RKO (cell line): ENCODE data around the gene MYH11.
A peak's percentile ranks its signal among the peaks of the same experiment; 100 is the strongest.

ENCODE experiments used
- DNase-seq: peaks from one replicate; pipeline ENCODE4 v3.0.0-alpha.2; 2016; ENCODE audit warnings: low spot score

MYH11 gene

GRCh38 chr16:15777533-15778203, 79.2 kb downstream of the MYH11 start:
- DNase-seq = peak; percentile 34

- DNase-seq = no peak
Measured at GRCh38 chr16:15776572-15776971, 80.3 kb downstream of the MYH11 start.

DNA sequence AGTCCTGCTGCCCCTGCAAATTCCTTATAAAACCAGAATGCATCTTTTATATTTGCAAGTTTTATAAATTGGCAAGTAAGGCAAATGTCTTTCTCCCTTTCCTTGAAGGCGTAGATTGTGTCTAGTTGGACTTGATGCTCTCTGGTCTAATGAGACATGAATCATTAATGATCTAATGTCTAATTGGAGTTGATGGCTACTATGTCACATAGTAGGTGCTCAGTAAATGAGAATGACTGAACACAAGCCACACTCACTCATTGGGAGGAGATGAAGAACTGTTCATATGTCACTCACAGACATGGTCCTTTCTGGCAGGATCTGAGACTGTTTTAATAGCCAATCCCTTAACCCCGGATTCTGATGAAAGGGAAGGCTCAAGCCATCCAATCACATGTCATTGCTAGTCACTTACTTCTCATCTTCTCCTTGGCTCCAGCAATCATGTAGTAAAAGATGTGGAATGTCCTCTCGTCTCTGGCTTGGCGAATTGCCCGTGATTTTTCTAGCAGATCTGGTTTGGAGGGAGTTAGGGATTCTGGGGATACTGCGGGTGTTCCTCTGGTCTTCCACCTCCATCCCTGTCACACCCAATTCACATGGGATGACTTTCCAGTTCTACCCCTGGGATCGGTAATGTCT, 81.0 kb downstream of the MYH11 start:
- DNase-seq = no peak

DNA sequence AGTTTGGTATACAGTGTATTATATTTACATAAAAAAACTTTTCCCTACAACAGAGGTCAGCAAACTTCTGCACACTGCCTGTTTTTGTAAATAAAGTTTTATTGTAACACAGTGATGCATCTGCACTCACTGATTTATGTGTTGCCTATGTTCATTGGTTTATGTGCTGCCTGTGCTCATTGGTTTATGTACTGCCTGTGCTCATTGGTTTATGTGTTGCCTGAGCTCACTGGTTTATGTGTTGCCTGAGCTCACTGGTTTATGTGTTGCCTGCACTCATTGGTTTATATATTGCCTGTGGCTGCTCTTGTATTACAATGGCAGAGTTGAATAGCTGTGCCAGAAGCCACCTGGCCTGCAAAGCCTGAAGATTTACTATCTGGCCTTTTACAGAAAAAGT, 81.6 kb downstream of the MYH11 start:
- peak; percentile 57 for DNase-seq

DNA sequence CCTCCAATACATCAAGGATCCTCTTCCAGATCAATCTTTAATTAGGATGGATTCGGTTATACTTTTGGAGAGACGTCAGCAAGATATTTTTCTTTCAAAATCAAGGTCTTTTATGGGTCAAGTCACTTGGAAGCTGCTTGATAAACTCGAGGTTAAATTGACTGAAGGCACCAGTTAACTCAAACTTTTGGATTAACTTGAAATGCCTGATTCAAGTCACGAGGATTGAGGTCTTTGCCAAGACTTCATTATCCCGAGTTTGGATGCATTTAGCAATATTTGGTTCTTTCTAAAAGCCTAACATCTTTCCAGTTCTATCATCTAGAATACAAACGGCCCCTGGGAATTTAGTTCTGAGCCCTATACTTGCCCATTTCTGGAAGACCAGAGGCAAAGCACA, 82.9 kb downstream of the MYH11 start:
- no peak for DNase-seq

- DNase-seq = no peak
Measured at GRCh38 chr16:15772579-15773293, 84.1 kb downstream of the MYH11 start.

DNA sequence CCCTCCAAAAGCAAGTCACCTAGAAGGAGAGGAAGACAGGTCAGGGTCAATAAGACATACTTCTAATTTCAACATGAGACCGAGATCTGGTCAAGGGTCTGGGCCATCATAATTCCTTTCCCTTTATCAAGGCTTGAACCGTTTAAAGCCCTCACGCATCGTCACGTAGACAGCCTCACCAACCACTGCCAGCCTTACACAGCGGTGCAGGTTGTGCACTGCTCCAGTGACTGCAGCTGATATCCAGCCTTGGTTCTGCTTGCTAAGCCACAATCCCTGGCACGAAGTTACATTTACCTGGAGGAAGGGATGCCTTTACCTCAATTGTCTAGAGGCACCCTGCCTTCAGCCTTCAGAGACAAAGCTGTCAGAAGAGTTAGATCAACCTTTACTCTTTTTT, 85.1 kb downstream of the MYH11 start:
- DNase-seq = no peak

DNA sequence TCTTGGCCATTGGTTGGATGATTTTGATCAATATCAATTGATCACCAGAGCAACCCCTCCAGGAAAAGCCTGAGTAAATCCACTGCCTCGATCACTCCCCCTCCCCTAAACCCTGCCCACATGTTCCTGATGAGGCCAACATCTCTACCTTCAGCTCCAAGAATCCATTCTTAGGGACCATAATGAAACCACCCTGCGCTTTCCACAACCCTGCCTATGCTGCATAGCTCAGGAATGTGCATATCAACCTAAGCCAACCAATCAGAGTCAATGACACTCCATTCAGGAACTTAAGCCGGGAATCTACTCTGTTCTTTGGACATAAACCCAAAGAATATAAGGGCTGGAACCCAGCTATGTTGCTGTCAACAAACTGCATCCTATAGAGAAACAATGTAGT, 86.3 kb downstream of the MYH11 start:
- no peak for DNase-seq

- no peak for DNase-seq
Measured at GRCh38 chr16:15770107-15770506, 86.7 kb downstream of the MYH11 start.

- DNase-seq = no peak
Measured at GRCh38 chr16:15769239-15769638, 87.6 kb downstream of the MYH11 start.

- no peak for DNase-seq
Measured at GRCh38 chr16:15768201-15768600, 88.6 kb downstream of the MYH11 start.

DNA sequence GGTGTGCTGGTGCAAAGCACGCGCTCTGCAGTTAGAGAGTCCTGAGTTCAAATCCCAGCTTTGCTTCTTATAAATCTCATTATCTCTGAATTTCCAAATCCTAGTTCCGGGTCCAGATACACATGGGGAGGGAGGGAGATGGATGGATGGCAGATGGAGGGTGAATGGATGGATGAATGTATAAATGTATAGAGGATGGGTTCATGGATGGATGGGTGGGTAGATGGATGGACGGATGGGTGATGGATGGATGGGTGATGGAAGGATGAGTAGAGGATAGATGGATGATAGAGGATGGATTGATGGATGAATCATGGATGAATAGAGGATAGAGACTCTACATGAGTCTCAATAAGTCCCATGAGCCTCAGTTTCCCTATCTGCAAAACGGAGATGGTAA, 89.9 kb downstream of the MYH11 start:
- DNase-seq = no peak

- peak; percentile 47 for DNase-seq
Measured at GRCh38 chr16:15765880-15766279, 90.9 kb downstream of the MYH11 start.

GRCh38 chr16:15765116-15765515, 91.7 kb downstream of the MYH11 start:
- DNase-seq = no peak

DNA sequence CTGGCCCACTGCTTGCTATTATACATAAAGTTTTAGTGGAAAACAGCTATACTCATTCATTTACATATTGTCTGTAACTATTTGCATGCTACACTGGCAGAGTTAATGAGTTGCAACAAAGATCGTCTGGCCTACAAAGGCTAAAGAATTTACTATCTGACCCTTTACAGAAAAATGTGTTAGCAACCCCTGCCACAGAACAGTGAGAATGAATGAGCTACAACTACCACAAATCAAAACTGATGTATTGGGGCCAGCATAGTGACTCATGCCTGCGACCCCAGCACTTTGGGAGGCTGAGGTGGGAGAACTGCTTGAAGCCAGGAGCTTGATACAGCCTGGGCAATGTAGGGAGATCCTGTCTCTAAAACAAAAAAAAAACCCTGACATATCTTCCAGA, 92.7 kb downstream of the MYH11 start:
- no peak for DNase-seq

DNA sequence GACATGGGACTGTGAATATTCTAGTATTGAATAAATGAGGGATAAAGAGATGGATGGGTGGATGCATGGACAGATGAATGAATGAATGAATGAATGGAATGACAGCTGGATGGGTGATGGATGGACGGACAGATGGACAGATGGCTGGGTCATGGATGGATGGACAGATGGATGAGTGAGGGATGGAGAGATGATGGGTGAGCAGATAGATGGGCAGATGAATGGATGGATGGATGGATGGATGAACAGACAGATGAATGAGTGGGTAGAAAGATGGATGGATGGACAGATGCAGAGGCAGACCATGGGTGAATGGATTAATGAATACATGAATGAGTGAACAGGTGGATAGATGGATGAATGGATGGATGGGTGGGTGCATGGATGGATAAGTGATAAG, 96.7 kb downstream of the MYH11 start:
- DNase-seq = no peak

DNA sequence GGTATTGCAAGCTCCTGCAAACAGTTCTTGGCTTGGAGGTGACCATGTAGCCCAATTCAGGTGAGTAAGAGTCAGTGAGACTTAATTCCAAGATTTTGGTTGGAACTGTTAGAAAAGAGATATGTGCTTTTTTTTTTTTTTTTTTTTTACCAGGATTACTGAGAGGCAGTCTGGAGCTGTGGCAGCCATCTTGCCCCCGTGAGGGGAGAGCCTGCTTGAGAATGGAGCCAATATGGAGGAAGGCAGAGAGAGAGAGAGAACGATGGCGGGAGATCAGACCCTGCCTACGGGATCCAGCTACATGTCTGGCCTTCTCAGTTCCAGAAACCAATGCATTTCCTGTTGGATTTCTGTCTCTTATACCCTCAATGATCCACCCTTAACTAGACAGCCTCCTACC, 97.8 kb downstream of the MYH11 start:
- DNase-seq = no peak

GRCh38 chr16:15757630-15758251, 99.1 kb downstream of the MYH11 start:
- no peak for DNase-seq

DNA sequence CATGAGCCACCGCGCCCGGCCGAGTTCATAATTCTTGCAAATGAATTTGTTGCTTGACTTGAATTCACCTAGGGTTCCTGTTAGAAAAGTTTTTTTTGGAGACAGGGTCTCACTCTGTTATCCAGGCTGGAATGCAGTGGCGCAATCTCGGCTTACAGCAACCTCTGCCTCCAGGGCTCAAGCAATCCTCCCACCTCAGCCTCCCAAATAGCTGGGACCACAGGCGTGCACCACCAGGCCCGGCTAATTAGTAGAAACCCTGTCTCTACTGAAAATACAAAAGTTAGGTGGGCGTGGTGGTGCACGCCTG, 99.8 kb downstream of the MYH11 start:
- no peak for DNase-seq

- no peak for DNase-seq
Measured at GRCh38 chr16:15754821-15755534, 101.8 kb downstream of the MYH11 start.

- DNase-seq = no peak
Measured at GRCh38 chr16:15752717-15753488, 103.9 kb downstream of the MYH11 start.

GRCh38 chr16:15751940-15752339, 104.9 kb downstream of the MYH11 start:
- DNase-seq = no peak
